ENCODE results near the gene AP3S2. TPM values are rescaled to one million over a fixed set of nuclear protein-coding genes. Genes with fewer than 3 reads are reported as not detected.
A peak's percentile ranks its signal among the peaks of the same experiment; 100 is the strongest.

Gene AP3S2
- total and polyA plus RNA-seq, 2 of the 13 experiments (the other 11 are each of a cell fraction or from before 2014, with no cell fraction given), result 17.6 to 44.4 TPM

DNA sequence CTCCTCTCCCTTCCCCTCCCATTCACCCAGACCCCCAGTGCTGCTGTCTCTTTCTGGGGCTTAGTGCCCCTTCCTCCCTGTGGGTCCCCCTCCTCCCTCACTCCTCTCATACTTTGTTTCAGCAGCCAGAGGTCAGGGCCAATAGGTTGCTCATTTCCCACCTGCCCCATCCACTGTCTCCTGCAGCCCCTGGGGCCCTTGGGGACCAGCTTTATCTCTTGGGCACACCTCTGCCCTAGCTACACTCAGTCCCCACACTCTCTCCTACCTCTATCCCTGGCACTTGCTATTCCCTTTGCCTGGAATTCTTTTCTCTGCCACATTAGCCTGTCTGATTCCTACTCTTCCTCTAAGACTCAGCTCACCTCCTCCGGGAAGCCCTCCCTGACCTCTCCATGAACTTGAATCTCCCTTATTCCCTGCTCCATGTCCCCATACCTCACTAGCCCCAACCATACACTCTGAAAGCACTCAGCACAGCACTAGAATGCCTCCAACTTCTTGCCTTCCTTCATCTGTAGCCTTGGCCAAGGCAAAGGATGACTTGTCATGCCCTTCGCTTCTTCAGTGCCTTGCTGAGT, 93.8 kb downstream of the AP3S2 start (continued):
- TF ChIP-seq MXD4 (CRISPR knock-in tag; IDR thresholded peaks at IDR 0.05) (no peak), ZNF781 (CRISPR knock-in tag; IDR thresholded peaks at IDR 0.05; ENCODE audit: borderline replicate concordance, not compliant biosample characterization) (no peak)

DNA sequence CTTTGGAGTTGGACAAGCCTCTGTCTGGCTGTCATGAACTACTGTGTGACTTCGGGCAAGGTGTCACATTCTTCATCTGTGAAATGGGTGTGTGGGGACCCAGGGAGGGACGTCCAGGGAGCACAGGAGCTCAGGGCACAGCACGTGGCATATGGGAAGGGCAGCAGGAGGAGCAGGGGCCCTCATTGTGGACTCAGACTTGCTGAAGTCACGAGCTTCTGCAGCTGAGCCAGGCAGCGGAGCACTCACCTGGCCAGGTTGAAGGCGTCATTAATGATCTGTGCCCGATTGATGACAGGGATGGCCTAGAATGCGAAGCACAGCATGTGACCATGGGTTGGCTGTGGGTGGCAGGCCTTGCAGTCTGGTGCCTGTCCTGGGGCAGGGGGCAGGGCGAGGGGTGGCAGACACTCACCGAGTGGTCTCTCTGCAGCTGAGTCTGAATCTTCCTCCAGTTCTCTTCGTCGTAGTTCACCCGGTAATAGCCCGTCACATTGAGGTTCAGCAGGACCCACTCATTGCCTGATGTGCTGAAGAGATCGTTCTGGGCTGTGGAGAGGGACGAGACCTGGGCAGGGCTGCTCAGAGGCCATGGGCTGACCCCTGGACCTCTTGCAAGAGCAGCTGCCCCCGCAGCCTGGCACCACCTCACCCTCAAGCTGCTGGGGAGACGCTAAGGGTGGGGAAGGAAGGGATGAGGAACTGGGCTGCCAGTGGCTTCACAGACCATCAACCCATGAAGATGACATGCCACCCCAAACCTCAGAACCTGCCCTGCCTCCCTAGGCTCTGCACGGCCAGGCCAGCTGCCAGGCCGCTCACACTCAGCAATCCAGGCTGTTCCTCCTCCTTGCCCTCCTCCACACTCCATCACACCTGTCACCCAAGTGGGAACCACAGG, 94.5 kb downstream of the AP3S2 start:
- POLR2A ChIA-PET, result interaction anchor here (2.0 kb wide), 1 partner anchor 13 kb away, joined by 5 read pairs; no protein-coding TSS in a partner anchor
- intact Hi-C loops (cut with micrococcal nuclease; ENCODE audit: unreplicated experiment), result no loop called here
- ATAC-seq, result no peak

More for the DNA sequence above, 94.5 kb downstream of the AP3S2 start:
- in situ Hi-C loops (cut with HindIII; ENCODE audit: extremely low pct_ligation_motif_present, low pct_unique_long_range_greater_than_20kb), result no loop called here
- FAIRE-seq (no peak), DNase-seq (ENCODE audit: low spot score) (no peak)
- Histone ChIP-seq H3K4me3 (replicated peaks in 1 of 3; ENCODE audit: insufficient read depth in 1 of 3, low read depth in 2 of 3, low read length in 3 of 3) (no peak overlapping the region), H3K9me3 (ENCODE audit: low read length) (no peaks in the 10 kb centered on the region), H2AFZ (ENCODE audit: low read length) (no peak overlapping the region), H3K4me1 (ENCODE audit: insufficient read depth, low read length) (peaks cover 20% of the 10 kb centered on the region), H3K79me2 (ENCODE audit: insufficient read depth, low read length) (no peaks in the 10 kb centered on the region), H3K4me2 (ENCODE audit: low read depth, low read length) (no peak overlapping the region), H3K27me3 (ENCODE audit: control insufficient read depth in 1 of 2, insufficient read depth in 2 of 2, low read length in 2 of 2) (no peaks in the 10 kb centered on the region), H4K20me1 (ENCODE audit: insufficient read depth, low read length) (no peaks in the 10 kb centered on the region), H3K9ac (ENCODE audit: insufficient read depth, low read depth, low read length) (no peak overlapping the region), H3K36me3 (replicated peaks in 1 of 2; ENCODE audit: control insufficient read depth in 1 of 2, insufficient read depth in 2 of 2, low read length in 2 of 2) (peaks cover 49 to 77% of the 10 kb centered on the region in 2 experiments), H3K27ac (ENCODE audit: extremely low read length, insufficient read depth, low read length) (no peak overlapping the region)
- BruUV-seq (replicated peaks), result no TSS peak
- CTCF ChIA-PET (ENCODE audit: low intra/inter-chr PET ratio, low total read pairs), result no interaction called here
- peak; percentile 49 for TF ChIP-seq ZNF629 (CRISPR knock-in tag; conservative IDR thresholded peaks at IDR 0.05)
- TF ChIP-seq RBFOX2 (IDR thresholded peaks at IDR 0.05; ENCODE audit: low read depth, low read length), result peak; percentile 42; the same call in 1 of the 2 replicates
- no peak for TF ChIP-seq TAF15 (IDR thresholded peaks at IDR 0.05; ENCODE audit: low read depth, low read length, poor library complexity, severe bottlenecking)
- TF ChIP-seq NCOA5 (CRISPR knock-in tag; IDR thresholded peaks at IDR 0.05), result no peak
- peak; percentile 70 for TF ChIP-seq AGO2 (optimal IDR thresholded peaks at IDR 0.05; ENCODE audit: low read depth, low read length)
- 0 out of 2 replicates have a peak, but pooled peaks have one; percentile 15 for TF ChIP-seq MTA1 (CRISPR knock-in tag; IDR thresholded peaks at IDR 0.05; ENCODE audit: borderline replicate concordance)
- 97% methylated on average over 13 of the region's 20 CpGs for WGBS (ENCODE audit: low lambda C conversion rate)

Measured in HepG2 (cell line).